HTR-8/SVneo (cell line): ENCODE results near the gene MAP3K15.

Experiments used
- DNase-seq: peaks from one replicate; pipeline ENCODE4 v3.0.0; 2011; ENCODE audit warnings: low spot score, mixed read lengths; ENCODE audit not compliant: insufficient read length
- FAIRE-seq: peaks from 2 replicates; lab custom pipeline; 2011; peaks lifted over from hg19 to GRCh38; lab: Jason Lieb, UNC

MAP3K15 gene, protein sequence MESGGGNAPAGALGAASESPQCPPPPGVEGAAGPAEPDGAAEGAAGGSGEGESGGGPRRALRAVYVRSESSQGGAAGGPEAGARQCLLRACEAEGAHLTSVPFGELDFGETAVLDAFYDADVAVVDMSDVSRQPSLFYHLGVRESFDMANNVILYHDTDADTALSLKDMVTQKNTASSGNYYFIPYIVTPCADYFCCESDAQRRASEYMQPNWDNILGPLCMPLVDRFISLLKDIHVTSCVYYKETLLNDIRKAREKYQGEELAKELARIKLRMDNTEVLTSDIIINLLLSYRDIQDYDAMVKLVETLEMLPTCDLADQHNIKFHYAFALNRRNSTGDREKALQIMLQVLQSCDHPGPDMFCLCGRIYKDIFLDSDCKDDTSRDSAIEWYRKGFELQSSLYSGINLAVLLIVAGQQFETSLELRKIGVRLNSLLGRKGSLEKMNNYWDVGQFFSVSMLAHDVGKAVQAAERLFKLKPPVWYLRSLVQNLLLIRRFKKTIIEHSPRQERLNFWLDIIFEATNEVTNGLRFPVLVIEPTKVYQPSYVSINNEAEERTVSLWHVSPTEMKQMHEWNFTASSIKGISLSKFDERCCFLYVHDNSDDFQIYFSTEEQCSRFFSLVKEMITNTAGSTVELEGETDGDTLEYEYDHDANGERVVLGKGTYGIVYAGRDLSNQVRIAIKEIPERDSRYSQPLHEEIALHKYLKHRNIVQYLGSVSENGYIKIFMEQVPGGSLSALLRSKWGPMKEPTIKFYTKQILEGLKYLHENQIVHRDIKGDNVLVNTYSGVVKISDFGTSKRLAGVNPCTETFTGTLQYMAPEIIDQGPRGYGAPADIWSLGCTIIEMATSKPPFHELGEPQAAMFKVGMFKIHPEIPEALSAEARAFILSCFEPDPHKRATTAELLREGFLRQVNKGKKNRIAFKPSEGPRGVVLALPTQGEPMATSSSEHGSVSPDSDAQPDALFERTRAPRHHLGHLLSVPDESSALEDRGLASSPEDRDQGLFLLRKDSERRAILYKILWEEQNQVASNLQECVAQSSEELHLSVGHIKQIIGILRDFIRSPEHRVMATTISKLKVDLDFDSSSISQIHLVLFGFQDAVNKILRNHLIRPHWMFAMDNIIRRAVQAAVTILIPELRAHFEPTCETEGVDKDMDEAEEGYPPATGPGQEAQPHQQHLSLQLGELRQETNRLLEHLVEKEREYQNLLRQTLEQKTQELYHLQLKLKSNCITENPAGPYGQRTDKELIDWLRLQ (N-terminal part only)

DNA sequence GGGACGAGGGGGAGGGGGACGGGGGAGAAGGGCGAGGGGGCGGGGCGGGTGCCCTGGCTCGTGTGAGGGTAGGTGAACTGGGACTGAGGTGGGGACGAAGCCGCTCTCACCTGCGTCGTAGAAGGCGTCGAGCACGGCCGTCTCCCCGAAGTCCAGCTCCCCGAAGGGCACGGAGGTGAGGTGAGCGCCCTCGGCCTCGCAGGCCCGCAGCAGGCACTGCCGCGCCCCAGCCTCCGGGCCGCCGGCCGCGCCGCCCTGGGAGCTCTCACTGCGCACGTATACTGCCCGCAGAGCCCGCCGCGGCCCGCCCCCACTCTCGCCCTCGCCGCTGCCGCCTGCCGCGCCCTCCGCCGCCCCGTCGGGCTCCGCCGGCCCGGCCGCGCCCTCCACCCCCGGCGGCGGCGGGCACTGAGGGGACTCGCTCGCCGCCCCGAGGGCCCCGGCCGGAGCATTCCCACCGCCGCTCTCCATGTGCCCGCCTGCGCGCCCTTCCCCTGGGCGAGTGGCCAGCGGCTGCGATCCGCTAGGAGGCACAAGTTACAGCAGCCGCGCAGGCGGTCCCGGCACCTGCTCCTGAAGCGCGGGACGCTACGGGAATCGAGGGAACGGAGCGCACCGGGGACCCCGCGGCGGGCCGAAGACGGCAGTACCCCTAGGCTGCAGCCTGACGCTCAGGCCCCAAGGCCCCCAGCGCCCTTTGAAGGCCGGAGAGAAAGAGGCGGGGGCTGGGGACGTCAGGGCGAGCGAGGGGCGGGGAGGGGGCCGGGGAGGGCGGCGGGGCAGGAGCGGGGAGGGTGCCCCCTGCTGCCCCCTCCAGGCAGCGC is at the start of gene MAP3K15:
TSS of gene MAP3K15 (minus strand) at position 718 of the 824 bp plus-strand sequence. CDS start at position 471, 247 bp downstream.
- FAIRE-seq (no peak), DNase-seq (peak; percentile 15)

DNA sequence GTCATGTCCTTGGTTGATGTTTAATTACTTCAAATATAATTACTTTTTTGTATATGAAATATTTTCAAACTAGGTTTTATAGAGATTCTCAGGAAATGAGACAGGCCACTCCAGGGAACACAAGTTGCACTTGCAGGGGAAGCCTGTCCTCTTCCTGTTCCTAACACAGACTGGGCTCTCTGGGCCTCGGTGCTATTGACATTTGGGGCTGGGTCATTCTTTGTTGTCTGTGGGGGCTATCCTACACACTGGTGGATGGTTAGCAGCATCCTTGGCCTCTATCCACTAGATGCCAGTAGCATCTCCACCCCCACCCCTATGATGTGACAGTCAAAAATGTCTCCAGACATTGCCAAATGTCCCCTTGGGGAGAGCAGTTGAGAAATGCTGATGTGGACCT is 49.3 kb upstream of the MAP3K15 start:
- DNase-seq, result no peak
- no peak for FAIRE-seq

DNA sequence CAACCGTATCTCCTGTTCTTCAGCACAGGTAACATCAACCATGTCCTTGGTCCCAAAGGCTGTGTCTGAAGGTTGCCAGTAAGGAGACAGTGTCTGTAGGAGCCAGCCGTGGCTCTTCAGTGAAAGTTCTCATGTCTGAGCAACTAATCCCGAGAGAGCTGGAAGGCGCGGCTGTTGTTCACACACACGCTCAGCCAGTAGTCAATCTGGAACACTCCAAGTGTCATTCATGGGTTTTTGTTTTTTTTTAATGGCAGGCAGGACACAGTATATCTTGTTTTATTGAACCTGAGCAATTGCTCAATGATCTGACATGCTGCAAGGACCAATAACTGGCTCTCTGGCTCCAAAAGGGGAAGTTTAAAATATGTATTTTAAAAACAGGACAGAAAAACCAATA is 48.4 kb upstream of the MAP3K15 start:
- FAIRE-seq (no peak), DNase-seq (no peak)

DNA sequence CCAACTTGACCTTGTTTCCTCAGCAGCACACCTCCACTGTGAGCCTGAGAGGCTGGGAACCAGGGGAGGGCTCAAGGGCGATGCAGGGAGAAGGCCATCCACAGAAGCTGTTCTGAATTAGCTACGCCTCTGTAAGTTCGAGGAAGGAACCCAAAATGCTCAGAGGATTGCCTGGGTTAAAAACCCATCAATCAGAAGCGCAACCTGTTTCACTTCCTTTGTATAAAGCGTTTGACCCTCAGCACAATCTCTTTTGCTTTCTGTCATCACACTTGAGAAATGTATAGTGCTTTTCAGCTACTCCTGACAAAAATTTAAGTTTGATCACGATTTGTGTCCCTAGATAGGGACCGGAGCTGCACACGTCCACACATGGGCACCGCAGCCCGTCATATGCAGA is 48.0 kb upstream of the MAP3K15 start:
- FAIRE-seq (no peak), DNase-seq (no peak)

DNA sequence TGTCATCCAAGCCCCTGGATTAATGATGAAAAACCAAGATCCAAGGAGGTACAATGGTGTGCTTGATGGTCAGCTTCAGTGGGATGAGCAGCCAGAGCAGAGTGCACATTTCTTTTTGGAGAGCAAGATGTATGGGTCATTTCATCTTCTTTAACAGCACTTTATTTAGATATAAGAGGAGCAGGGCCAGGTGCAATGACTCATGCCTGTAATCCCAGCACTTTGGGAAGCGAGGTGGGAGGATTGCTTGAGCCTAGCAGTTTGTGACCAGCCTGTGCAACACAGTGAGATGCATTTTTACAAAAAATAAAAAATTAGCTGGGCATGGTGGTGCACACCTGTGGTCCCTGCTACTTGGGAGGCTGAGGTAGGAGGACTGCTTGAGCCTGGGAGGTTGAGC is 45.3 kb upstream of the MAP3K15 start:
- DNase-seq (no peak), FAIRE-seq (no peak)

DNA sequence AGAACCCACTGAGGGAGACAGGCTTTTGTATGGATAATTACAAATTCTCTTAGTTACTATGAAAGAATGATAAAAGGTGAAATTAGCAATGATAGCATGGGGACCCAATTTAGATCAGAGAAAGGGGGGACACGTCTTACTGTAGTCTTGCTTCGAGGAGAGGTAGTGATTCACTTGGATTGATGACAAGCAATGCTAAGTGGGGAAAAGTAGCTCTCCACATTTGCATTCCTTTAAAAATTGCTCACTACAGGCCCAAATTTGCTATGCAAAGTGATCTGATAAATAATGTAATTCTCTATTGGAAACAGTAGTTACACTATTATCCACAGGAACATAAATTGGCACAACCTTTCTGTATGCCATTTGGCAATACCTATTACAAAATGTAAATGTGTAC is 42.5 kb upstream of the MAP3K15 start:
- no peak for FAIRE-seq
- DNase-seq, result no peak

DNA sequence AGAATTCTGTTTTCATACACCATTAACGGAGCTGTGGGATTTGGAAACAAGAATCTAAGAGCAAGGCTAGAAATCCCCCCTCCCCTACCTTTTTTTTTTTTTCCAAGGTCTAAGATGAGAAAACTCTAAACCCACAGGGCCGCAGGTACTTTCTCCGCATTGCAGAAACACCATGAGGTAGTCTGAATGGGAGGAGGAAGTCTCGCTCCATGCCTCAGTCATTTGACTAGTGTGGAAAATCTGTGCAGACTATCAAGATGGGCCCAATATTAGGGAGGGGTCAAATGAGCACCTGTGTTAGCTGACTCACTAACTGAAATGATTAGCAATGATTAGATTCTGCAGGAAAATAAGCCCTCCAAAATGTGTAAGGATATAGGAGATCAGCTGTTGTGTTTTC is 40.9 kb upstream of the MAP3K15 start:
- DNase-seq, result no peak
- FAIRE-seq, result no peak

DNA sequence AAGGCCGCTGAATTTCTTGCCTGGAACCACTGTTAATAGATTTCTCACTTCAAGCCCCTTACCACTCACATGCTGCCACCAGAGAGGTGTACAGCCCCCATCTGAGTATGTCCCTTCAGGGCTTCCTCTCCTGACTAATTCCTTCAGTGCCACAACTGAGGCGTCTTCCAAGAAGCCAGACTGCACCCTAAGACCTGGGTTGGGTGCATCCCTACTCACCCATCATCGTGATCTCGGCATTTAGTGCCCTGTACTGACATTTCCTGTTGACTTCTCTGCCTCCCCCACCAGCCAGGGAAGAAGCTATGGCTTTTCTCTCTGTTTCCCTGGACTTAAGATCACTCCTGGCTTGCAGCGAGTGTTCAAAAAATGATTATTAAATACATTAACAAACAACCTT is 40.4 kb upstream of the MAP3K15 start:
- no peak for FAIRE-seq
- no peak for DNase-seq

DNA sequence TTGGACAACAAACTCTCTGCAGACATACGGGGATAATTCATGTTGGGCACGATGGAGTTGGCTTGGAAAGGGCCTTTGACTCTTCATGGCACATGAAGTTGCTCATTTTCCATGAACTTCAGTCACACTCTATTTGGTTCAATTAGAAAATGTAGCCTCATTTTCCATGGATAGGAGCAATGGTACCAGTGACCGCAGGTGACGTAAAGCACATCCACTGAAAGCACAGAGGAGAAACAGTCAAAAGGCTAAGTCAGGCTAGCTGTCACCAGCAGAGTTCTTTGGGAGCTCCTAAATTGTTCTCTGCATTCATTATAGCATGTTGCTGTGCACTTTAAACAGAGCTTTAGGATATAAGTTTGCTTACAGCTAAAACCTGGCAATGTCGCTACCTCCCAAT is 39.9 kb upstream of the MAP3K15 start:
- FAIRE-seq (no peak), DNase-seq (no peak)

DNA sequence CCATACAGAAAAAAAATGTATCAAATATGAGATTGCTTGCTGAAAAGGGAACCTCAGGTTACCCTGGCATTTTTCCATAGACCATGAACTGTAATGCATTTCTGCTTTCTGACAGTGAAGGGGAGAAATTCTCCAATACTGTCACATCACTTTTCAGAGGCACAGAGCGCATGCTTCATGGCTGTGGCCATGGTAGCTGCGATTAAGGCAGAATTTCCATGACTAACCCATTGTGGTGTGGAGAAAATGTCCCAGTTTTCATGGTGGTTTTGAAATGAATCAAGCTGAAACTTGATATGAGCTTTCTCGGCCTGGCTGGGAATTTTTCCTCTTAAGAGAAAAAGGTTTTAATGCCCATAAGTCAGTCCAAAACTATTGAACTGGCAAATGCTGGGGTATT is 39.5 kb upstream of the MAP3K15 start:
- no peak for DNase-seq
- FAIRE-seq, result no peak

DNA sequence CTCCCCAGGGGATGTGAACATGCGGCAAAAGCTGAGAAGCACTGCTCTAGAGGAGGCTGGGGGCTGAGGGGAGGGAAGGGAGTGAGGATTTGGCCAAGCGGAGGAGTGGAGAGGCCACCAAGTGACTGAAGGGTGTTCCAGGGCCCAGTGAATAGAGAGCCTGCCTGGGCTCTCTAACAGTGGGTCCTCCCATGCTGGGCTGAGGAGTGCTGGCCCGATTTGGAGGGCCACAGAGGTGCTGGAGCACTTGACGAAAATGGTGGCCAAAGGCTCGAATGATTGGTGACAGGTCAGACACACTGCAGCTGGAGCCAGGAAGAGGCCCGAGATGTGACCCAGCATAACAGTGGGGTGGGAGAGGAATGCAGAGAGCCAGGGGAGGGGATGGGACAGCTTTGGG is 37.5 kb upstream of the MAP3K15 start:
- no peak for FAIRE-seq

DNA sequence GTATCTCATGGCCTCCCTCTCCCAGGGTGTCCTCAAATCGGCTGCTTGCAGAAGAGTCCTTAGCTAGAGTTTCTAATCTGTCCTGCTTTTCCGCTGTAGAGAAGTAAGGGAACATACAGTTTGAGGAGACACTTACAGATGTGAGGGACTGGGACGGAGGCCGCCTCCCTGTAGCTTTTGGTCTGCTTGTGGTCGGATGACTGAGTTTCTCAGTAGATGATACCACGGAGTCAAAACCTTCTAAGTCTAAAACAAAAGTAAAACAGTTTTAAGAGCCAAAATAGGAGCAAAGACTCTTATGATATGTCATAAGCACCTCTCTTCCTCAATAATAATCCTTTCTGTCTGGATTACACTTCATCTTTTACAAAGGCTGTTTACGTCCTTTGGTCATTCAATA is 34.5 kb upstream of the MAP3K15 start:
- DNase-seq, result no peak
- FAIRE-seq, result no peak

More for the DNA sequence above, 37.5 kb upstream of the MAP3K15 start:
- no peak for DNase-seq

DNA sequence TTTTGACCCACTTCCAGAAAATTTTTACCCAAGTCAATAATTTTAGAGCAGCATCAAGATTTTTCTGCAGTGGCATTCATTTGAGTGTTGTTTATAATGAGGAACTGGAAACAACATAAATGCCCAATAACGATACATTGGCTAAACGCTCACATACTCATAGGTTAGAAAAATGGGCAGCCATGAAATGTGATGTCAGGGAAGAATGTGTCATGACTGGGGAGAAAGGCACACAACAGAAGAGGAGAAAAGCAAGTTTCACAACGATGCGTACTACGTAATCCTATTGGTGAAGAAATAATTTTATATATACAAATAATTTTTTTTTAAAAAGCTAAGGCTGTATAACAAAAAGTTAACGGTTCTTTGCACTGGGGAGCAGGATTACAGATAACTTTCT is 33.6 kb upstream of the MAP3K15 start:
- DNase-seq, result no peak
- no peak for FAIRE-seq

DNA sequence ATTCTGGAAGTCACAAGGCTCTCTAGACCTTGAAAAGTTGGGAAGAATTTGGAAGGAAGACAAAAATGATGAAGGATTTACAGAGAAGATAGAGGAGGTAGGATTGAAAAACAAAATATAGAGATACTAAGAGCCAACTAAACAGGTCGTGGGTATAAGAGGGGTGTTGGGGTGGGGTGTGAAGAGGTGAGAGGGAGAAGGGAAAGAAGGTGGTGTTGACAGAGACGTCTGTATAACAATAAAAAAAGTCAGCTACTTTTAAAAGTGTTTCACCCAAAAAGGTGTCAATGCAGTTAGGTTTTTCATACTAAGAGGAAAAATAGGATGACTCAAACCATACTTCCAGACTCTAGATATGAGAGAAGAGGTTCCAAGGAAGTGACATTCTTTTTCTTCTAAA is 33.0 kb upstream of the MAP3K15 start:
- FAIRE-seq (no peak), DNase-seq (no peak)

DNA sequence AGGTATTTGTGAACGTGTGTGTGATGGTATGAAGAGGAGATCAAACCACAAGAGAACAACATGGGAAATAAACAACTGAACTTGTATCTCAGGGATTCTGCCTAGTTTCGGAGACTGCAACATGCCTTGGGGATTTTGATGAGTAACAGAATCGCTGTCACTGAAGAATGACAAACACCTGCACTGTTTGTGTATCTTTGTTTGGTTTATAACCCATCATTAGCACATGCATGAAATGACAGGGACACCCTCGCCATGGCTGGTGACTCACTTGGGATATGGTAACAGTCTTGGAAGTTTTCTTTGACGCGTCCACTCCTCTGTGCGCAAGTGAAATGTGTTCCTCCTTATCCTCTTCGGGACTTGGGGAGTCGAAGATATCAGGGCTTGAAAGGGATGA is 30.3 kb upstream of the MAP3K15 start:
- FAIRE-seq, result no peak
- no peak for DNase-seq

DNA sequence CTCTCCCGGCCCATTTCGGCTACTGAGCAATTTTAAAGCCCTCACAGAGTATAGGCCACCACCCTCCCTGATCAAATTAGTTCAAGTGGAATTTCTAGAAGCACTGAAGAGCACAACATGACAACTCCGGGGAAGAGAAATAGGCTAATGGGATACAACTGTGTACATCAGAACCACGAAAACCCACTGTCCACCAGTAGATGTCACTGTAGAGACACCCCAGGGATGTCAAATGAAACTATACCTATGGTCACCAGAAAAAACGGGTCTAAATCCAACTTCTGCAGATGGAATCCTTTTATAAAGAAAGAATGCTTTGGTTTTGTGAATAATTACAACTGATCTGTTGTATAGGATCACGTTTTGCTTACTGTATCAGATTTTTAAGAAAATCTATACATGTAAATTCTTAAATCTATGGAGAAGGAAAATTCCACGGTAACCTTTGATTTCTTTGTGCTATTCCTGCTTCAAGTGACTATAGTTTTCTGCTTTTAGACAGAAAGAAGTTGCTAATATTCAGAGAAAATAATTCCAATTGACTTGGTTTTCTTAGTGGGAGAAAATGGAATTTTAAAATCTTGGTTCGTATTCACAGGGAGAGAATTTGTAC is 29.5 kb upstream of the MAP3K15 start:
- peak; percentile 47 for DNase-seq
- no peak for FAIRE-seq

DNA sequence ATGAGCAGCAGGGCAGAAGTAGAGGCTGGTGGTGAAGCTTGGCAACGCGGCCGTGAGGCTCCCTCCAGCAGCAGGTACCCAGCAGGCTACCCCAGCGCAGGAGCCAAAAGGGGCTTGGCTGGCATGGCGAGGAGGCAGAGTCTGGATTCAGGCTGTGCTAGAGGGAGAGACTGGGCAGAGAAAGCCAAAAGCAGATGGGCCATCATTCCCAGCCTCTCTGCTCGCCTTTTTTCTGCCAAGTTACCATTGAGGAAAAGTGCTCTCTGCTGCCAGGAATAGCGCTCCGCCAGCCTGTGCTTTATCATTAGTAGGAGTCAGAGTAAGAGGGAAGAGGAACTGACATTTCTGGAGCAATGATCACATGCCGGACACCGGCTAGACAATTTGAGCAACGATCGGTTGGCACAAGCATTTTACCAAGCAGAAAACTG is 28.7 kb upstream of the MAP3K15 start:
- DNase-seq (no peak), FAIRE-seq (no peak)

DNA sequence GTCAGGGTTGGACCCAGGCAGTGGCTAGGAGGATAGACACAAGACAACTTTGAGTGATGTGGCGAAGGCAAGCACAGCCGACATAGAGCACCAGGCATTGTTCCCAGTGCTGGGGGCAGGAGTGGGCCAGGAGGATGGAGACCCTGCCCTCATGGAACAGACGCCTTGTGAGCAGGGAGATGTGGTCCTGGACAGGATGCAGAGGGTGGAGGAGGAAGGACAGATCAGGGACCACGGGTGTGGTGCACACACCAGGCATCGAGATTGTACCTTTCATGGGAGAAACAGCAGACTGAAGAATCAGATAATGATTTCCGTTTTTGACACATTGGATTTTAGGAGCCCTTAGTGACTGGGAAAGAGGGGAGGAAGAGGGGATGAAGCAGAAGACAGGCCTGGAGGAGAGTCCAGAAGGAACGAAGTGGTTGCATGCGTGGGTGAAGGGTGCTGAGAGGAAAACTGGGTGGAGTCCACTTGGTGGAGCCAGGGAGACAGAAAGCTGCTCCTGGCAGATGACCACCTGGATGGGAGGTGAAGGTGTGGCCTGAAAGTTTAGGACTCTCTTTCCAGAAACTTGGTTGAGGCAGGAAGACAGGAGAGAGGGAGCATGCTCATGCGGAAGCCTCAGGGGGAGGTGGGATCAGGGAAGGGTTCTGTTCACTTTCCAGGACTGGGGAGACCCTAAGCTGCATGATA is 27.9 kb upstream of the MAP3K15 start:
- no peak for FAIRE-seq
- DNase-seq, result no peak

DNA sequence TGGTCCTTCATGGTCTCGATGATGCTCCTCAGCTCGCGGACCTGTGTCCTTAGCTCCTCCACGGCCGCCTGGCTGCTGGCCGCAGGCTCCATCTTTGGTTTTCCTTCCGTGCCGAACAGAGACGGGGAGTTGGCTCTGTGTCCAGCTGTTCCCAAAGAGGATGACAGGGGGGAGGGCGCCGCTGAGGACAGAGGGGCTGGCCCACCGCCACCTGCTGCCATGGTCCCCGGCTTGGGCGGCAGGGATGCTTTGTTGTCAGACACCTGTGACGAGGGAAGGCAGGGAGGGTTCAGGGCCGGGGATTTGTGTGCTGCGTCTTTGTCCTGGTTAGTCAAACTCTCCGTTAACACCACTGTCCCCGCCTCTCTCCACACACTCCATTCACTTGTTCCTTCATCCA is 26.6 kb upstream of the MAP3K15 start:
- FAIRE-seq, result no peak
- DNase-seq, result no peak
